ENCODE measurements around the gene BMP7.

BMP7 gene

DNA sequence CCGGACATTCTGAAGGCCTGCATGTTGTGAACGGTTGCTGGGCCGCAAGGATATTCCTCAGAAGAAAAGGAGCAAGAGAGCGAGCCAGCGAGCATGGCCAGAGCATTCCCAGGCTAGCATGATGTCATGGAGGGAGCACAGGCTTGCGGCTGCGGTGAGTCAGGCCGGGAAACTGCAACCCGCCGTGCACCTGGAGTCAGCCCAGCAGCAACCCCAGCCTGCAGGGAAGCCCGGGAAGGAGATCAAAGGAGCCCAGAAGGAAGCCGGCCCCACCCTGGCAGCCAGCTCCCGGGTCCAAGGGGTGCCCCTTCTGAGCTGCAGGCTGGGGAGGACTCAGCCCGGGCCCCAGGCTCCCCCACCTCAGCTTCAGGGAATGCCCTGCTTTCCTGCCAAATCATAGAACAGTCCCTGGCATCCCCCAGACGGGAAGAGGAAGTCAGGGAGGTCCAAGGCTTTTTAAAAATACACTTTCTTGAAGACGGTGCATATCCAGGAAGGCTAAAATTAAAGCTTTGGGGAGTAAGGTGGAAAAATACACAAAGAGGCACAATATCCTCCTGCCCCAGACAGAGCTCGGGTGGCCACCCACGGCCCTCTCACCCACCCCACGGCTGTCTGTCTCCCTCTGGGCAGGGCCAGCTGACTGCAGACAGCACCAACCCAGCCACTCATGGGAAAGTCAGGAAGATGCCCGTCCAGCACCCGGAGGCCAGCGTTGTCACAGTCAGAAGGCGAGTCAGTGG is 53.7 kb downstream of the BMP7 start:
- TF ChIP-seq POLR2AphosphoS5 (IDR thresholded peaks at IDR 0.05; ENCODE audit: low read depth, low read length) (no peak), TAF1 (IDR thresholded peaks at IDR 0.05; ENCODE audit: borderline replicate concordance, low read depth, low read length) (no peak), POLR2A (IDR thresholded peaks at IDR 0.05; ENCODE audit: low read depth, low read length) (no peak)
- no peak for FAIRE-seq
- no peak for DNase-seq (ENCODE audit: insufficient read length)

DNA sequence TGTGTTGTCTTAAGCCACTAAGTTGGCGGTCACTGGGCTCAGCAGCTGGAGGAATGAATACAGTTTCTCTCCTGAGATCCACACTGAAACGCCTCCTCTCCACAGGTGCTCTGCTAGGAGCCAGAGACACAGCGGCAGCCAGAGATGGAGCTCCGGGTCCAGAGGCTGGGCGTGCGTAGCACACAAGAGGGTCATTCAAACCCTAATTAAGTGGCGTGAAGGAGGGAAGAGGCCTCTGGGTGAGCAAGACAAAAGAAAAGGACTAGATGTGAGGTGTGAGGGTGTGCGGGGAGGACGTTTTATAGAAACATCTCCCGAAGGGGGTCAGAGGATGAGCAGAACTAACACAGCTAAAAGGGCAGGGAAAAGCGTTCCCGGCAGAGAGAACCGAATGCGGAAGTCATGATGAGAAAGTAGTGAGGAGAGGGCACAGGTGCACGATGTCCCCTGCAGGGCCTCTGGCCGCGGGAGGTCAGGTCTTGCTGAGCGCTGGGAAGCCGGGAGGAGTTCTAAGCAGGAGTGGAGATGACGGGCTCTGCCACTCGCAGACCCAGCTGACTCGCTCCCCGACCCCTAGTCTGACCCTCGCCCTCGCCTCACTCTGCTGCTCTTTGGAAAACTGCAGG is 54.4 kb downstream of the BMP7 start:
- FAIRE-seq (no peak), DNase-seq (ENCODE audit: insufficient read length) (no peak)
- TF ChIP-seq POLR2A (IDR thresholded peaks at IDR 0.05; ENCODE audit: low read depth, low read length) = no peak

DNA sequence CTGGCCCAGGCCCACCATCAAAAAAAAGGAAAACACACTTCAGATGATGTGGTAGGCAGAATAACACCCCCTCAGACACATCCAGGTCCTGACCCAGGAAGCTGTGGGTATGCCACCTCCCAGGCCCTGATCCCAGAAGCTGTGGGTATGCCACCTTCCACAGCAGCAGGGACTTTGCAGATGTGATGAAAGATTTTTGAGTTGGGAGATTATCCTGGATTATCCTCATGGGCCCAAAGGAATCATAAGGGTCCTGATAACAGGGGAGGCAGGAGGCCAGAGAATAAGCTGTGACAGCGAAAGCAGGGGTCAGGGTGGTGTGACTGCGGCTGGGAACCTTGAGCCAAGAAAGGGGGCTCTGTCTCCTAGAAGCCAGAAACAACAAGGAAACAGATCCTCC is 55.0 kb downstream of the BMP7 start:
- no peak for TF ChIP-seq POLR2AphosphoS5 (IDR thresholded peaks at IDR 0.05; ENCODE audit: low read depth, low read length)
- no peak for TF ChIP-seq TAF1 (IDR thresholded peaks at IDR 0.05; ENCODE audit: borderline replicate concordance, low read depth, low read length)
- no peak for TF ChIP-seq POLR2A (IDR thresholded peaks at IDR 0.05; ENCODE audit: low read depth, low read length)
- no peak for DNase-seq (ENCODE audit: insufficient read length)
- FAIRE-seq = no peak

DNA sequence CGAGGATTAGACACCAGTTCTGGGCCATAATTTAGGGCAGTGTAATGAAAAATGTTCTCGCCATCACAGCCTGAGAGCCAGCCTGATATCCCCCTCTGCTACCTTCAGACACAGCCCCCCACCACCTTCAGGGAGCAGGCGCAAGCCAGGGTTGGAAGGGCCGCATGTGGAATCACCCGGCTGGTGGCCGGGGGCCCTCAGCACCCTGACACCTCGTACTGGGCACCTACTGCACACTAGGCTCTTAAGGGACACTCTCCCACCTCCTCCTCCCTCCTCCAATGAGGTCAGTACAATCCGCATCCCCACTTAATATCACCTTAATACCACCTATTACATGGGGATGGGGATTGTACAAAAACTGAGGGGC is 55.5 kb downstream of the BMP7 start:
- no peak for TF ChIP-seq POLR2A (IDR thresholded peaks at IDR 0.05; ENCODE audit: low read depth, low read length)
- no peak for TF ChIP-seq TAF1 (IDR thresholded peaks at IDR 0.05; ENCODE audit: borderline replicate concordance, low read depth, low read length)
- no peak for TF ChIP-seq POLR2AphosphoS5 (IDR thresholded peaks at IDR 0.05; ENCODE audit: low read depth, low read length)
- no peak for FAIRE-seq
- no peak for DNase-seq (ENCODE audit: insufficient read length)

DNA sequence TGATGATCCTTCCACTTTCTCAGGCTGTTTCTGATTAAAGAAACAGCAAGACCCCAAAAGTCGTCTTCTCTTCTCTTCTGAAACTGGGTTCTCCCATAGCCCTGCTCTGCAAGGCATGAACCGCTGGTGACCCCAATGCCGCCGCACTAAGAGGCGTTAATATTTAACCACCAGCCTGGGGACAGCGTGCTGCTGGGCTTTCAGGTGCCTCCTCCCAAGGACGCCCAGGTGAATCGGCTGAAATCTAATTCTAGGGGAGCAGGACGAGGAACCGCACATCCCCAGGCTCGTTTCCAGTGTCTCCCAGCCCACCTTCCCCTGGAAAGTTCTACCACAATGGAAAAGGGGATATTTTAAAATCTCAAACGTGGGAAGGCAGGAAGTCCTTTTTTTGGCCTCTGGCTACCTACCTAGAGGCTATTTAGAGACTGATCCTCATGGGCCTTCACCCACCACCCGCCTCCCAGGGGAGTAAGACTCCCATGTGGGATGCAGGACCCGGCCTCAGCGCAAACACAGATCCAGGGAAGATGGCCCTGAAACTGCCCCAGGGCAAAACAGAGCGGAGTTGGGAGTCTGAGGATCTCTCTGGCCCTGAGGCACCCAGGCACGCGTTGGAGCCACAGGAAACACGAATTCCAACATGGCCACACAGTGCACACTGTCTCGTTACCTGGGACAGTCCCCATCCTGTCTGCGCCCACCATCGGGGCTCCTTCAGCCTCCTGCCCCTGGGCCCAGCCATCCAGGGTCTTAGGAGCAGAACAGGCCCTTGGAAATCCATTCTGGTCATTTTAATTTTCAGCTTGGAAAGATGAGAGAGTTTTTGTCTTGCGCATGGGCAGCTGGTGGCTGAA is 56.2 kb downstream of the BMP7 start:
- no peak for DNase-seq (ENCODE audit: insufficient read length)
- no peak for FAIRE-seq
- TF ChIP-seq TAF1 (IDR thresholded peaks at IDR 0.05; ENCODE audit: borderline replicate concordance, low read depth, low read length) (no peak), POLR2A (IDR thresholded peaks at IDR 0.05; ENCODE audit: low read depth, low read length) (no peak)

DNA sequence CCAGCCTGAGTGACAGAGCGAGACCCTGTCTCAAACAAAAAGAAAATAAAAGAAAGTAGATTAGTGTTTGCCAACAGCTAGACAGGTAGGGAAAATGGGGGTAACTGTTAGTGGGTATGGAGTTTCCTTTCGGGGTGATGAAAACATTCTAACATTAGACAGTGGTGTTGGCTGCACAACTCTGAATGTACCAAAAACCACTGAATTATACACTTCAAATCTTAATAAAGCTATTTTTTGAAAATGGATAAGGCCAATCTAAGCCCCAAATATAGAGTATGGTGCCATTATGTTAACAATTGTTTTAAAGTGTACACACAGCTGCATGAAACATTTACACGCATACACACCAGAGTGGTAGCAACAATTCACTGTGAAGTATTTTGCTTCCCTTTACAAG is 57.0 kb downstream of the BMP7 start:
- no peak for FAIRE-seq
- TF ChIP-seq TAF1 (IDR thresholded peaks at IDR 0.05; ENCODE audit: borderline replicate concordance, low read depth, low read length) = no peak
- no peak for TF ChIP-seq POLR2AphosphoS5 (IDR thresholded peaks at IDR 0.05; ENCODE audit: low read depth, low read length)
- no peak for TF ChIP-seq POLR2A (IDR thresholded peaks at IDR 0.05; ENCODE audit: low read depth, low read length)
- DNase-seq (ENCODE audit: insufficient read length) = no peak

DNA sequence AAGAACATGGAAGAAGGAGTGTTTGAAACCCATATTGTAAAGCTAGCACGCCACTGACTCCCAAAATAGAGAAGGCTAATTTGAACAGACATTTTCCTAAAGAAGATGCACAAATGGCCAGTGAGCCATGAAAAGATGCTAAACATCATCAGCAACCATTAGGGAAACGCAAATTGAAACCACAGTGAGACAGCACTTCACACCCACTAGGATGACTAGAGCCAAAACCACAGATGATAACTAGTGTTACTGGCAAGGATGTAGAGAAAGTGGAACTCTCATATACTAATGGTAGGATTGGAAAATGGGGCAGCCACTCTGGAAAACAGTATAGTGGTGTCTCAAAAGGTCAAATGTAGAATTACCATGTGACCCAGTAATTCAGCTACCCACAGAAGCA is 58.2 kb downstream of the BMP7 start:
- no peak for FAIRE-seq
- DNase-seq (ENCODE audit: insufficient read length) = no peak

DNA sequence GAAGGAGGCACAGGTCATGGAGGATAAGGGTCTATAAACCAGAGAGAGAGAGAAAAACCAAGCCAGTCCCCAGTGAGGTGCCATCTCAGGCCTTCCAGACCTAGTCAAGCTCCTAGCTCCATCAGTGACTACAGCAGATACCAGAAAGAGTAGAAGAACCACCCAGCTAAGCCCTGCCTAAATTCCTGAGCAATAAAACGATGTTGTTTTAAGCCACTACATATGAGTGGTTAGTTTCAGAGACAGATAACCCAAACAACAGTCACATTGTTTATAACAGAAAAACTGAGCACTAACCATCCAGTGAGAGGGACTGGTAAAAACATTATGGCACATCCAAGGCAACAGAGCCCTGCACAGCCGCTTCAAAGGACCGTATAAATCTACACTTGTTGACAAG is 59.2 kb downstream of the BMP7 start:
- TF ChIP-seq TAF1 (IDR thresholded peaks at IDR 0.05; ENCODE audit: borderline replicate concordance, low read depth, low read length) = no peak
- no peak for TF ChIP-seq POLR2AphosphoS5 (IDR thresholded peaks at IDR 0.05; ENCODE audit: low read depth, low read length)
- no peak for TF ChIP-seq POLR2A (IDR thresholded peaks at IDR 0.05; ENCODE audit: low read depth, low read length)
- DNase-seq (ENCODE audit: insufficient read length) (no peak), FAIRE-seq (no peak)

More for the DNA sequence above, 58.2 kb downstream of the BMP7 start:
- TF ChIP-seq TAF1 (IDR thresholded peaks at IDR 0.05; ENCODE audit: borderline replicate concordance, low read depth, low read length) = no peak
- TF ChIP-seq POLR2A (IDR thresholded peaks at IDR 0.05; ENCODE audit: low read depth, low read length) = no peak
- TF ChIP-seq POLR2AphosphoS5 (IDR thresholded peaks at IDR 0.05; ENCODE audit: low read depth, low read length) = no peak

DNA sequence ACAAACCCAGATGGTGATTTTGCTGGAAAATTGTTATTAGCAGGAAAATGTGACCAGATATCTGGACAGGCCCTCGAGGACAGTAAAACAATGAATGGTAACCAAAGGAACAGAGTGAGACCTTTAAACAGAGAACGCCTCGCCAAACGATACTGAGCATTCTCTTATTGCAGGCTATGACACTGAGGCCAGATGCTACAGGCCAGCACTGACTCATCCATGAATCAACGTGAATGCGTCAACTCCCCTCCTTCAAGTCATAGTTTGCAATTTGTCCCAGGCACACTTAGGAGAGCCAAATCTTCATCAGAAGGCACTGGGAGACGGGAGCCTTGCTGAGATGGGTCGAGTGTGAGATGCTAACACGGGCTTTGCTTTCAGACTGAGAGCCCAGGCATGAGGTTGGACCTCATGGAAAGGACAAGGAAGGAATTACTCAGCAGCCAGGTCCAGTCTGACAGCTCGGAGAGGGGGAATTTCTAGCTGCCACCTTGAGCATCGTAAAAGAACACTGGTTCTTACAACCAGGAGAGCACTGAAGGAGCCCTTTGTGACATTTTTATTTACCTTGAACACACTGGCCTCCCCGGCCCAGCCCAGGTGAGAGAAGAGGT is 60.7 kb downstream of the BMP7 start:
- DNase-seq (ENCODE audit: insufficient read length) (no peak), FAIRE-seq (no peak)
- no peak for TF ChIP-seq POLR2AphosphoS5 (IDR thresholded peaks at IDR 0.05; ENCODE audit: low read depth, low read length)
- no peak for TF ChIP-seq TAF1 (IDR thresholded peaks at IDR 0.05; ENCODE audit: borderline replicate concordance, low read depth, low read length)
- no peak for TF ChIP-seq POLR2A (IDR thresholded peaks at IDR 0.05; ENCODE audit: low read depth, low read length)

DNA sequence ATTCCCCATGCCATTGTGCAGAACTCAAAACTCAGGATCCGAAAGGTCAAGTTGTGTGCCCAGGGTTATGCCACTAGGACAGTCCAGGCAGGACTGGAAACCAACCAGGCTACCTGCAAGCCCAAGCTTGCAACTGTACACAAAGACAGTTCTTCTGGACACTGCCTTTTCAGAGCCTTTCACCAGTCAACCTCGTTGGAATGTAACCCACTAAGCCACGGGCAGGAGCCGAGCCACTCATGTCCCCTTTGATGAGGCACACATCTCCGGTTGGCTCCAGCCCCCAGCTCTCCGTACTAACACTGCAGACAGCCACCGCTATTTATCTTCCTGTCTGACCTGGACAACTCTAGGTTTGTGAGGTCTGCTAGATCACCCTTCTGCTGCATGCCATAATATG is 62.5 kb downstream of the BMP7 start:
- FAIRE-seq (no peak), DNase-seq (ENCODE audit: insufficient read length) (no peak)
- TF ChIP-seq POLR2A (IDR thresholded peaks at IDR 0.05; ENCODE audit: low read depth, low read length) = no peak
- TF ChIP-seq POLR2AphosphoS5 (IDR thresholded peaks at IDR 0.05; ENCODE audit: low read depth, low read length) = no peak
- no peak for TF ChIP-seq TAF1 (IDR thresholded peaks at IDR 0.05; ENCODE audit: borderline replicate concordance, low read depth, low read length)

DNA sequence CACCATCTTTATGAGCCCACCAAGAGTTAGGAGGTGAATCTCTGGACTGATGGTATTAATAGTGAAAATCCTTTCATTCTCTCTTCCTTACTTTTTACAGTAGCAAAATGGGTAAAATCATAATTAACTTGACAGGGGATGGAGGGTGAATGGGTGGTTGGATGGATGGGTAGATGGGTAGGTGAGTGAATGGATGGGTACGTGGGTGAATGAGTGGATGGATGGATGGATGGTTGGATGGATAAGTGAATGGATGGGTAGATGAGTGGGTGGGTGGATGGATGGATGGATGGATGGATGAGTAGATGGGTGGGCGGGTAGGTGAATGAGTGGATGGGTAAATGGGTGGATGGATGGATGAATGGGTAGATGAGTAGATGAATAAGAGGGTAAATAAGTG is 63.2 kb downstream of the BMP7 start:
- TF ChIP-seq TAF1 (IDR thresholded peaks at IDR 0.05; ENCODE audit: borderline replicate concordance, low read depth, low read length) (no peak), POLR2A (IDR thresholded peaks at IDR 0.05; ENCODE audit: low read depth, low read length) (no peak), POLR2AphosphoS5 (IDR thresholded peaks at IDR 0.05; ENCODE audit: low read depth, low read length) (no peak)
- DNase-seq (ENCODE audit: insufficient read length) = no peak
- no peak for FAIRE-seq
